HEK293 (cell line): ENCODE measurements around the gene KLHDC10.

Experiments used
- CTCF ChIA-PET: fragments of 350-600 bp; formaldehyde crosslinking; extraction: SDS; loops from one replicate; lab custom pipeline; 2021; ENCODE audit warnings: antibody characterized with exemption; lab: Yijun Ruan, JAX
- POLR2A ChIA-PET: fragments of 300-600 bp; formaldehyde crosslinking; extraction: SDS; loops from one replicate; lab custom pipeline; 2020; ENCODE audit warnings: antibody characterized with exemption, inconsistent platforms; lab: Yijun Ruan, JAX
- H3K27ac ChIP-seq: fragments of 200-500 bp; sonication (Bioruptor generic); 2 replicates; pipeline ENCODE4 v1.5.1; 2014; ENCODE audit warnings: low read depth, low read length, control low read depth, inconsistent platforms; ENCODE audit errors: extremely low read depth
- H3K36me3 ChIP-seq, 2 experiments: fragments of 200-500 bp in 1 of 2; sonication (Bioruptor generic) in 1 of 2; 1 replicate in 1 of 2; 2 replicates in 1 of 2; pipeline ENCODE4 v1.5.1; 2014 to 2017; ENCODE audit warnings: inconsistent platforms in 2 of 2, low read length in 2 of 2; ENCODE audit not compliant: control insufficient read depth in 2 of 2, insufficient read depth in 1 of 2
- H3K4me1 ChIP-seq: fragments of 200-500 bp; sonication (Bioruptor generic); 2 replicates; pipeline ENCODE4 v1.5.1; 2014; ENCODE audit warnings: mild to moderate bottlenecking, low read length, inconsistent platforms; ENCODE audit not compliant: control insufficient read depth, insufficient read depth
- H3K4me3 ChIP-seq: 2 replicates; pipeline ENCODE4 v1.5.1; 2011; ENCODE audit warnings: low read depth, mild to moderate bottlenecking, control low read depth, low read length, moderate library complexity
- H3K9me3 ChIP-seq: fragments of 200-500 bp; sonication (Bioruptor generic); 2 replicates; pipeline ENCODE4 v1.5.1; 2014; ENCODE audit warnings: low read depth, low read length, inconsistent platforms; ENCODE audit not compliant: control insufficient read depth, insufficient read depth
- BCL6B ChIP-seq: fragments of 450-650 bp; formaldehyde crosslinking; IDR thresholded peaks from 2 replicates; pipeline ENCODE4 v1.5.1; 2017; ENCODE audit warnings: missing biosample characterization, missing genetic modification characterization
- KLF16 ChIP-seq: fragments of 450-650 bp; formaldehyde crosslinking; IDR thresholded peaks from 2 replicates; pipeline ENCODE4 v1.5.1; 2017; ENCODE audit warnings: missing biosample characterization, missing genetic modification characterization
- MYNN ChIP-seq: fragments of 450-650 bp; formaldehyde crosslinking; IDR thresholded peaks from 2 replicates; pipeline ENCODE4 v1.5.1; 2016; ENCODE audit warnings: missing biosample characterization, missing genetic modification characterization, borderline replicate concordance
- OVOL3 ChIP-seq: fragments of 450-650 bp; formaldehyde crosslinking; IDR thresholded peaks from 2 replicates; pipeline ENCODE4 v1.5.1; 2016; ENCODE audit warnings: missing biosample characterization, missing genetic modification characterization
- WT1 ChIP-seq: fragments of 450-650 bp; formaldehyde crosslinking; IDR thresholded peaks from 2 replicates; pipeline ENCODE4 v1.5.1; 2016; ENCODE audit warnings: missing biosample characterization, missing genetic modification characterization
- ZBTB48 ChIP-seq: fragments of 450-650 bp; formaldehyde crosslinking; IDR thresholded peaks from 2 replicates; pipeline ENCODE4 v1.5.1; 2016; ENCODE audit warnings: missing biosample characterization, missing genetic modification characterization
- ZNF654 ChIP-seq: fragments of 450-650 bp; formaldehyde crosslinking; IDR thresholded peaks from 2 replicates; pipeline ENCODE4 v1.5.1; 2016; ENCODE audit warnings: low read depth, missing biosample characterization, missing genetic modification characterization
- ZNF777 ChIP-seq: fragments of 450-650 bp; formaldehyde crosslinking; IDR thresholded peaks from 2 replicates; pipeline ENCODE4 v1.5.1; 2017; ENCODE audit warnings: missing biosample characterization, missing genetic modification characterization, borderline replicate concordance
- ZNF830 ChIP-seq: fragments of 450-650 bp; IDR thresholded peaks from 2 replicates; pipeline ENCODE4 v1.5.0; 2018; ENCODE audit warnings: missing biosample characterization, missing genetic modification characterization, low read depth, mild to moderate bottlenecking, moderate library complexity
- ZNF843 ChIP-seq: fragments of 450-650 bp; formaldehyde crosslinking; IDR thresholded peaks from 2 replicates; pipeline ENCODE4 v1.5.1; 2016; ENCODE audit warnings: missing biosample characterization, missing genetic modification characterization
- TF ChIP-seq, protein P1 (sequence below): fragments of 450-650 bp; formaldehyde crosslinking; conservative IDR thresholded peaks from 2 replicates; pipeline ENCODE4 v1.5.1; 2016; ENCODE audit warnings: low read depth, missing biosample characterization, missing genetic modification characterization
- TF ChIP-seq, protein P2 (sequence below): fragments of 450-650 bp; formaldehyde crosslinking; IDR thresholded peaks from 2 replicates; pipeline ENCODE4 v1.5.1; 2016; ENCODE audit warnings: missing biosample characterization, missing genetic modification characterization, low read depth
- TF ChIP-seq, protein P3 (sequence below): IDR thresholded peaks from 2 replicates; pipeline ENCODE4 v1.6.1; 2011; ENCODE audit warnings: mild to moderate bottlenecking, low read depth, low read length, borderline replicate concordance
- TF ChIP-seq, protein P4 (sequence below): fragments of 450-650 bp; formaldehyde crosslinking; IDR thresholded peaks from 2 replicates; pipeline ENCODE4 v1.5.1; 2016; ENCODE audit warnings: missing biosample characterization, missing genetic modification characterization

KLHDC10 gene

DNA sequence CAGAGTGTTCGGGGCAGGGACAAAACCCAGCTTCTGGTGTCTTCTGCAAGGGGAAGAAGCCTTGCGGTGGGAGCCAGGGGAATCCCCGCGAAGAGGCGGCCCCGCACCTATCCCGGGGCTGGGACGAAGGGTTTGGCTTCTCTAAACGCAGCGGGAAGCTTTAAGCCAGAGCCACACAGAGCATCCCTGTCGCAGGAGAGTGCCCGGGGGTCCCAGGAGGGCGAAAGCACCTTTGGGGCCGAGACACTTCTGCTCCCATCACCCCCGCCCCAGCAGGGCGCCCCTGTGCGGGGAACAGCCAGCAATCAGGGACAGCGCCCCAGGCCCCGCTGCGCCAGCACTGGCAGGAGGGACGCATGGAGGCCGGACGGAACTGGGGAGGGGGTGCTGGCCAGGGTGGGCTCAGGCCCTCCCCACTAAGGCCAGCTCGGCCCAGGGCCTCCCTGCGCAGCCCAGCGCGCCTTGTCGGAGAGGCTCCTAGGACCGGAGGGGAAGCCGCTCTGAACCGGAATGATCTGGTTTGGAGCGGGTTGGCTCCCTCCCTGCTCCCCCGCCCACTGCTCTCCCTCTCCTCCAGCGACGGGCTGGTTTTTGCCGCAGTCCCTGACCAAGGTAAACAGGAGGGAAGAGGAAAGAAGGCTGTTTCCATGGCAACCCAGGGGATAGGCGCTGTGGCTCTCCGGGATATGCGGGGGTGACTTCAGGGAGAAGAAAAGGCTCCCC lies 71.0 kb downstream of the KLHDC10 start (continued):
- TF ChIP-seq, protein P1, sequence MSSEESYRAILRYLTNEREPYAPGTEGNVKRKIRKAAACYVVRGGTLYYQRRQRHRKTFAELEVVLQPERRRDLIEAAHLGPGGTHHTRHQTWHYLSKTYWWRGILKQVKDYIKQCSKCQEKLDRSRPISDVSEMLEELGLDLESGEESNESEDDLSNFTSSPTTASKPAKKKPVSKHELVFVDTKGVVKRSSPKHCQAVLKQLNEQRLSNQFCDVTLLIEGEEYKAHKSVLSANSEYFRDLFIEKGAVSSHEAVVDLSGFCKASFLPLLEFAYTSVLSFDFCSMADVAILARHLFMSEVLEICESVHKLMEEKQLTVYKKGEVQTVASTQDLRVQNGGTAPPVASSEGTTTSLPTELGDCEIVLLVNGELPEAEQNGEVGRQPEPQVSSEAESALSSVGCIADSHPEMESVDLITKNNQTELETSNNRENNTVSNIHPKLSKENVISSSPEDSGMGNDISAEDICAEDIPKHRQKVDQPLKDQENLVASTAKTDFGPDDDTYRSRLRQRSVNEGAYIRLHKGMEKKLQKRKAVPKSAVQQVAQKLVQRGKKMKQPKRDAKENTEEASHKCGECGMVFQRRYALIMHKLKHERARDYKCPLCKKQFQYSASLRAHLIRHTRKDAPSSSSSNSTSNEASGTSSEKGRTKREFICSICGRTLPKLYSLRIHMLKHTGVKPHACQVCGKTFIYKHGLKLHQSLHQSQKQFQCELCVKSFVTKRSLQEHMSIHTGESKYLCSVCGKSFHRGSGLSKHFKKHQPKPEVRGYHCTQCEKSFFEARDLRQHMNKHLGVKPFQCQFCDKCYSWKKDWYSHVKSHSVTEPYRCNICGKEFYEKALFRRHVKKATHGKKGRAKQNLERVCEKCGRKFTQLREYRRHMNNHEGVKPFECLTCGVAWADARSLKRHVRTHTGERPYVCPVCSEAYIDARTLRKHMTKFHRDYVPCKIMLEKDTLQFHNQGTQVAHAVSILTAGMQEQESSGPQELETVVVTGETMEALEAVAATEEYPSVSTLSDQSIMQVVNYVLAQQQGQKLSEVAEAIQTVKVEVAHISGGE (tag by site-specific recombination), result no peak
- TF ChIP-seq, protein P2, sequence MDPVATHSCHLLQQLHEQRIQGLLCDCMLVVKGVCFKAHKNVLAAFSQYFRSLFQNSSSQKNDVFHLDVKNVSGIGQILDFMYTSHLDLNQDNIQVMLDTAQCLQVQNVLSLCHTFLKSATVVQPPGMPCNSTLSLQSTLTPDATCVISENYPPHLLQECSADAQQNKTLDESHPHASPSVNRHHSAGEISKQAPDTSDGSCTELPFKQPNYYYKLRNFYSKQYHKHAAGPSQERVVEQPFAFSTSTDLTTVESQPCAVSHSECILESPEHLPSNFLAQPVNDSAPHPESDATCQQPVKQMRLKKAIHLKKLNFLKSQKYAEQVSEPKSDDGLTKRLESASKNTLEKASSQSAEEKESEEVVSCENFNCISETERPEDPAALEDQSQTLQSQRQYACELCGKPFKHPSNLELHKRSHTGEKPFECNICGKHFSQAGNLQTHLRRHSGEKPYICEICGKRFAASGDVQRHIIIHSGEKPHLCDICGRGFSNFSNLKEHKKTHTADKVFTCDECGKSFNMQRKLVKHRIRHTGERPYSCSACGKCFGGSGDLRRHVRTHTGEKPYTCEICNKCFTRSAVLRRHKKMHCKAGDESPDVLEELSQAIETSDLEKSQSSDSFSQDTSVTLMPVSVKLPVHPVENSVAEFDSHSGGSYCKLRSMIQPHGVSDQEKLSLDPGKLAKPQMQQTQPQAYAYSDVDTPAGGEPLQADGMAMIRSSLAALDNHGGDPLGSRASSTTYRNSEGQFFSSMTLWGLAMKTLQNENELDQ (tag by site-specific recombination), result no peak
- no peak for TF ChIP-seq ZNF654
- TF ChIP-seq, protein P3, sequence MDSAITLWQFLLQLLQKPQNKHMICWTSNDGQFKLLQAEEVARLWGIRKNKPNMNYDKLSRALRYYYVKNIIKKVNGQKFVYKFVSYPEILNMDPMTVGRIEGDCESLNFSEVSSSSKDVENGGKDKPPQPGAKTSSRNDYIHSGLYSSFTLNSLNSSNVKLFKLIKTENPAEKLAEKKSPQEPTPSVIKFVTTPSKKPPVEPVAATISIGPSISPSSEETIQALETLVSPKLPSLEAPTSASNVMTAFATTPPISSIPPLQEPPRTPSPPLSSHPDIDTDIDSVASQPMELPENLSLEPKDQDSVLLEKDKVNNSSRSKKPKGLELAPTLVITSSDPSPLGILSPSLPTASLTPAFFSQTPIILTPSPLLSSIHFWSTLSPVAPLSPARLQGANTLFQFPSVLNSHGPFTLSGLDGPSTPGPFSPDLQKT, result no peak
- no peak for TF ChIP-seq ZNF830
- no peak for TF ChIP-seq ZBTB48 (tag by site-specific recombination)
- TF ChIP-seq KLF16 (tag by site-specific recombination), result no peak
- TF ChIP-seq WT1 (tag by site-specific recombination), result no peak

DNA sequence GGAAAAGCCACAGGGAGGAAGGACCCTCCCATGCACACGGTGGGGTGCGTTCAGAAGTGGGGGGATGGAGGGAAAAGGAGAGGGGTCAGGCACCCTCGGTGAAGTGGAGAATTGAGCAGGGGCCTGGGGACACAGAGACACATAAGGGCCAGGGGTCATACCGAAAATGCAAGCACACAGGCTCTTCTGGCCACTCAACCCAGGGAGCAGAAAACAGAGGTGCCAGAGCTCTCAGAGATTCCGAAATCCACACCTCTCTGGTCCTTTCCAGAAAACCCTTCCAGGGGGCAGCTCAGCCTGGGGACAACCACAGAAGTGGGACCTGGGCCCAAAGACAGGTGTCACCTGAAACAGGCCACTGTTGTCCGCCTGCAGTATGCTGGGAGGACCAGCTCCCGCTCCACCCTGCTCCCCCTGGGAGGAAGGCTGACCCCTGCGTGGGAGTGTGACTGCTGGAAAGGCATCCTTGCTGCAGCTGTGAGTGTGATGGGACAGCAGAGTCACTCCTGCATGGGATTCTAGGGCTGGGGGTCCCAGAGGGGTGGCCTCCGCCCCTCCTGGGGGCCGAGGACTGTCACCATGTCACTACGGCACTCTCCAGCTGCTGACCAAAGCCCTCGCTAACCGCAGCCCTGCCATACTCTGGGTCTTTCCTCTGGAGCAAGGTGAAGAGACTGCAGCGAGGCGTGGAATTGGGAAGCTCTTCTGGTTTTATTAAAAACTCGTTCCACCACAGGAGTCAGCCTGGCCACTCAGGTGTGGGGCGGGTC lies 71.7 kb downstream of the KLHDC10 start:
- ChIA-PET CTCF (no interaction called here), POLR2A (no interaction called here)
- Histone ChIP-seq H3K9me3 (no peaks in the 10 kb centered on the region), H3K27ac (no peak overlapping the region), H3K36me3 (peaks cover 0 to 12% of the 10 kb centered on the region in 2 experiments; a peak in 2 of 3 replicates), H3K4me3 (no peak overlapping the region)
- TF ChIP-seq BCL6B, result no peak
- no peak for TF ChIP-seq ZNF777 (tag by site-specific recombination)
- TF ChIP-seq ZNF843 (tag by site-specific recombination), result no peak
- no peak for TF ChIP-seq MYNN (tag by site-specific recombination)
- TF ChIP-seq OVOL3 (tag by site-specific recombination), result no peak
- TF ChIP-seq, protein P4, sequence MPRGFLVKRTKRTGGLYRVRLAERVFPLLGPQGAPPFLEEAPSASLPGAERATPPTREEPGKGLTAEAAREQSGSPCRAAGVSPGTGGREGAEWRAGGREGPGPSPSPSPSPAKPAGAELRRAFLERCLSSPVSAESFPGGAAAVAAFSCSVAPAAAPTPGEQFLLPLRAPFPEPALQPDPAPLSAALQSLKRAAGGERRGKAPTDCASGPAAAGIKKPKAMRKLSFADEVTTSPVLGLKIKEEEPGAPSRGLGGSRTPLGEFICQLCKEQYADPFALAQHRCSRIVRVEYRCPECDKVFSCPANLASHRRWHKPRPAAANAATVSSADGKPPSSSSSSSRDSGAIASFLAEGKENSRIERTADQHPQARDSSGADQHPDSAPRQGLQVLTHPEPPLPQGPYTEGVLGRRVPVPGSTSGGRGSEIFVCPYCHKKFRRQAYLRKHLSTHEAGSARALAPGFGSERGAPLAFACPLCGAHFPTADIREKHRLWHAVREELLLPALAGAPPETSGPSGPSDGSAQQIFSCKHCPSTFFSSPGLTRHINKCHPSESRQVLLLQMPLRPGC (tag by site-specific recombination), result no peak
- TF ChIP-seq, all 188 proteins: peak for 0
- H3K4me1 ChIP-seq, result no peaks in the 10 kb centered on the region
